Activated CD8-positive, alpha-beta T cell treated with anti-CD3 and anti-CD28 coated beads for 36 hours (primary cell): Measurements from ENCODE around the gene BCL2. TPM values are rescaled to one million over a fixed set of nuclear protein-coding genes. Genes with fewer than 3 reads are reported as not detected.

Experiments
- ATAC-seq: fragments of 200-7000 bp; cut with Tn5 transposase; one replicate; pipeline ENCODE4 v1.10.0; 2021; ENCODE audit warnings: mild to moderate bottlenecking, moderate library complexity
- CTCF ChIA-PET: fragments of 350-600 bp; sonication (Branson Sonifier 250); formaldehyde crosslinking; loops from one replicate; lab custom pipeline; 2021; ENCODE audit warnings: antibody characterized with exemption; lab: Charles Lee
- POLR2A ChIA-PET: fragments of 350-600 bp; sonication (Branson Sonifier 250); formaldehyde crosslinking; loops from one replicate; lab custom pipeline; 2021; ENCODE audit warnings: antibody characterized with exemption; lab: Charles Lee
- DNase-seq: peaks from one replicate; pipeline ENCODE4 v3.0.0-alpha.2; 2020
- H3K27ac Mint-ChIP-seq: one replicate; pipeline ENCODE4 v1.8.0; 2021; ENCODE audit warnings: mild to moderate bottlenecking, mixed read lengths
- H3K27me3 Mint-ChIP-seq: one replicate; pipeline ENCODE4 v1.8.0; 2021; ENCODE audit warnings: mixed read lengths
- H3K36me3 Mint-ChIP-seq: one replicate; pipeline ENCODE4 v1.8.0; 2021; ENCODE audit warnings: low read depth, mixed read lengths
- H3K4me1 Mint-ChIP-seq: one replicate; pipeline ENCODE4 v1.8.0; 2021; ENCODE audit warnings: low read depth, mixed read lengths
- H3K4me3 Mint-ChIP-seq: one replicate; pipeline ENCODE4 v1.8.0; 2021; ENCODE audit warnings: mild to moderate bottlenecking, moderate library complexity, mixed read lengths
- H3K9me3 Mint-ChIP-seq: one replicate; pipeline ENCODE4 v1.8.0; 2021; ENCODE audit warnings: mixed read lengths
- intact Hi-C: fragments of 100-400 bp; cut with micrococcal nuclease; formaldehyde crosslinking; loops from one replicate; pipeline ENCODE4 v1.10.0; 2022
- total RNA-seq, 2 experiments: library from RNA; stranded (reverse); gene quantifications; one replicate each; pipeline ENCODE4 v1.2.3, GENCODE V29; 2021
- TF ChIP-seq, protein P1 (sequence below): fragments of 200-600 bp; IDR thresholded peaks from one replicate; pipeline ENCODE4 v1.8.0; 2022; ENCODE audit warnings: antibody characterized with exemption, mild to moderate bottlenecking

The BCL2 gene
- total RNA-seq, 2 experiments from 2014 or later, result 104 to 107 TPM

- Mint-ChIP-seq H3K4me3 (no peak overlapping the region), H3K9me3 (no peaks in the 10 kb centered on the region), H3K27me3 (no peaks in the 10 kb centered on the region), H3K36me3 (peaks cover 72% of the 10 kb centered on the region), H3K27ac (no peak overlapping the region), H3K4me1 (peaks cover 76% of the 10 kb centered on the region)
- DNase-seq, result no peak
- POLR2A ChIA-PET, result interaction anchor here (0.7 to 1.2 kb wide), 2 partner anchors 18 to 98 kb away, joined by 3 to 5 read pairs; no protein-coding TSS in a partner anchor
- TF ChIP-seq, protein P1, sequence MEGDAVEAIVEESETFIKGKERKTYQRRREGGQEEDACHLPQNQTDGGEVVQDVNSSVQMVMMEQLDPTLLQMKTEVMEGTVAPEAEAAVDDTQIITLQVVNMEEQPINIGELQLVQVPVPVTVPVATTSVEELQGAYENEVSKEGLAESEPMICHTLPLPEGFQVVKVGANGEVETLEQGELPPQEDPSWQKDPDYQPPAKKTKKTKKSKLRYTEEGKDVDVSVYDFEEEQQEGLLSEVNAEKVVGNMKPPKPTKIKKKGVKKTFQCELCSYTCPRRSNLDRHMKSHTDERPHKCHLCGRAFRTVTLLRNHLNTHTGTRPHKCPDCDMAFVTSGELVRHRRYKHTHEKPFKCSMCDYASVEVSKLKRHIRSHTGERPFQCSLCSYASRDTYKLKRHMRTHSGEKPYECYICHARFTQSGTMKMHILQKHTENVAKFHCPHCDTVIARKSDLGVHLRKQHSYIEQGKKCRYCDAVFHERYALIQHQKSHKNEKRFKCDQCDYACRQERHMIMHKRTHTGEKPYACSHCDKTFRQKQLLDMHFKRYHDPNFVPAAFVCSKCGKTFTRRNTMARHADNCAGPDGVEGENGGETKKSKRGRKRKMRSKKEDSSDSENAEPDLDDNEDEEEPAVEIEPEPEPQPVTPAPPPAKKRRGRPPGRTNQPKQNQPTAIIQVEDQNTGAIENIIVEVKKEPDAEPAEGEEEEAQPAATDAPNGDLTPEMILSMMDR, result no peak
- peak; percentile 30 for ATAC-seq
- intact Hi-C loops, result no loop called here
- CTCF ChIA-PET, result interaction anchor here (1.5 to 1.8 kb wide), 3 partner anchors 8 to 110 kb away, joined by 3 to 8 read pairs (median 8); partner anchors contain the start of gene BCL2
Measured at GRCh38 chr18:63273222-63273927, 46.2 kb downstream of the BCL2 start.

DNA sequence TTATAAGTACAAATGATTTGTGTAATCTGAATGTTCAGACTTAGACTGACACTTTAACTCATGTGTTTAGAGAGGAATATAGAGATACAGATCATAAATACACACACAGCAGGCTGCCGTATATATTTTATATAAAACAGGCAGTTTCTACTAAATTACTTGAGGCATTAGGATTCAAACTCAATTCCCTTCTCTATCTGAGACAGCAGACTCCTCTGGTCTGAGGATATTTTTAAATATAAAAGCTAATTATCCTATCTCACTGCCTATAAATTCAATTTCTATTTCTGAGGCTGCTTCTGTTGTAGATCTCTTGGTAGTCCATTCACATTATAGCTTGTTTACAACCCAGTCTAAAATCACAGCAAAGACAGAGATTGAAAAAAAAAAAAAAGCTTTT, 46.9 kb downstream of the BCL2 start:
- no peak overlapping the region for H3K27ac Mint-ChIP-seq
- no peaks in the 10 kb centered on the region for H3K27me3 Mint-ChIP-seq
- DNase-seq (no peak), ATAC-seq (no peak)
- peaks cover 72% of the 10 kb centered on the region for H3K36me3 Mint-ChIP-seq
- CTCF ChIA-PET, result interaction anchor here (1.5 to 1.8 kb wide), 3 partner anchors 9 to 109 kb away, joined by 3 to 8 read pairs (median 8); partner anchors contain the start of gene BCL2
- H3K4me1 Mint-ChIP-seq, result peaks cover 76% of the 10 kb centered on the region
- intact Hi-C loops, result no loop called here
- TF ChIP-seq, protein P1, result no peak
- H3K4me3 Mint-ChIP-seq, result no peak overlapping the region
- no peaks in the 10 kb centered on the region for H3K9me3 Mint-ChIP-seq
- POLR2A ChIA-PET, result interaction anchor here (0.7 to 1.4 kb wide), 4 partner anchors 11 to 98 kb away, joined by 3 to 5 read pairs (median 3); no protein-coding TSS in a partner anchor

GRCh38 chr18:63271881-63272299, 47.7 kb downstream of the BCL2 start:
- CTCF ChIA-PET, result interaction anchor here (0.9 to 1.8 kb wide), 4 partner anchors 28 to 255 kb away, joined by 3 to 8 read pairs (median 3); partner anchors contain the start of gene BCL2
- no peak overlapping the region for H3K27ac Mint-ChIP-seq
- H3K27me3 Mint-ChIP-seq, result no peaks in the 10 kb centered on the region
- H3K36me3 Mint-ChIP-seq, result peaks cover 73% of the 10 kb centered on the region
- TF ChIP-seq, protein P1, result no peak
- H3K4me3 Mint-ChIP-seq, result no peak overlapping the region
- peaks cover 80% of the 10 kb centered on the region for H3K4me1 Mint-ChIP-seq
- POLR2A ChIA-PET, result interaction anchor here (0.6 to 1.4 kb wide), 4 partner anchors 10 to 146 kb away, joined by 3 to 5 read pairs (median 3); no protein-coding TSS in a partner anchor
- DNase-seq (no peak), ATAC-seq (no peak)
- intact Hi-C loops, result no loop called here
- no peaks in the 10 kb centered on the region for H3K9me3 Mint-ChIP-seq

DNA sequence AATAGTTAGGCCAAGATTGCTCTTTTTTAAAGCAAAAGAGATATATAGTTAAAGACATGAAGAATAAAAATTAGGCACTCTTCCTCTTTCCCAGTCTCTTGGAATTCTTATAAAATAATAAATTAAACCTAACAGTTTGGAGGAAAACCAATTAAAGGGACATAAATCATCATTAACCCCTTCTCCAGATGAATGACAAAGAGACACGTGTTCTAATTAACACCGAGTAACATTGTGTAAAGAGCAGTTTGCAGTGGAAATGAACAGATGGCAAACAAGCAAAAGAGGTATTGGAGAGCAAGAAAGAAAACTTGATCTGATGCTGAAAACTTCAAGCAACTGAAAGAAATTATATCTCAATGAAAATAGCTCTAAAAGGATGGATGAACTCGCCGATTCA, 48.4 kb downstream of the BCL2 start:
- H3K36me3 Mint-ChIP-seq, result peaks cover 69% of the 10 kb centered on the region
- no peak for DNase-seq
- H3K27me3 Mint-ChIP-seq, result no peaks in the 10 kb centered on the region
- intact Hi-C loops, result no loop called here
- ChIA-PET CTCF (interaction anchor here (1.0 to 6.0 kb wide), 5 partner anchors 29 to 255 kb away, joined by 3 to 25 read pairs (median 5); no protein-coding TSS in a partner anchor), POLR2A (interaction anchor here (1.4 kb wide), 1 partner anchor 23 kb away, joined by 3 read pairs; no protein-coding TSS in a partner anchor)
- no peak overlapping the region for H3K27ac Mint-ChIP-seq
- peaks cover 81% of the 10 kb centered on the region for H3K4me1 Mint-ChIP-seq
- no peak for ATAC-seq
- H3K9me3 Mint-ChIP-seq, result no peaks in the 10 kb centered on the region
- TF ChIP-seq, protein P1, result no peak
- no peak overlapping the region for H3K4me3 Mint-ChIP-seq
